ENCODE results near the gene PPP1R12C.

GRCh38 chr19:55105237-55105636, 12.2 kb downstream of the PPP1R12C start:
- TF ChIP-seq CTCF (conservative IDR thresholded peaks at IDR 0.05) = no peak
- TF ChIP-seq EZH2 (IDR thresholded peaks at IDR 0.05; ENCODE audit: low read depth) = no peak

All from PC-9 (cell line).